Activated T-helper 17 cell treated with anti-CD3 and anti-CD28 coated beads, Interleukin-2, amount 50 U/mL, for 72 hours (primary cell): ENCODE data around the gene CNTRL. TPM values are rescaled to one million over a fixed set of nuclear protein-coding genes. Genes with fewer than 3 reads are reported as not detected.
"Not testable (repeated sequence)": the region's sequence is repeated elsewhere in the genome, so short reads cannot be mapped to it uniquely, and the experiment has no call there.

Experiments
- ATAC-seq: fragments of 150-1000 bp; cut with Tn5 transposase; replicated peaks from 2 replicates; pipeline ENCODE4 v1.10.0; 2021; ENCODE audit warnings: mild to moderate bottlenecking, moderate library complexity
- H3K27ac Mint-ChIP-seq: one replicate; pipeline ENCODE4 v1.8.0; 2022; ENCODE audit warnings: mixed read lengths
- H3K27me3 Mint-ChIP-seq: one replicate; pipeline ENCODE4 v1.8.0; 2022; ENCODE audit warnings: mixed read lengths
- H3K36me3 Mint-ChIP-seq: one replicate; pipeline ENCODE4 v1.8.0; 2022; ENCODE audit warnings: low read depth, mild to moderate bottlenecking, mixed read lengths
- H3K4me1 Mint-ChIP-seq: one replicate; pipeline ENCODE4 v1.8.0; 2022; ENCODE audit warnings: mixed read lengths
- H3K4me3 Mint-ChIP-seq: one replicate; pipeline ENCODE4 v1.8.0; 2022; ENCODE audit warnings: mild to moderate bottlenecking, mixed read lengths
- H3K9me3 Mint-ChIP-seq: one replicate; pipeline ENCODE4 v1.8.0; 2022; ENCODE audit warnings: mixed read lengths
- total RNA-seq, 2 donors: library from RNA; stranded (reverse); gene quantifications; one replicate each; pipeline ENCODE4 v1.2.3, GENCODE V29; 2022

Gene CNTRL
- 10 to 100 TPM; 58.9 to 65.4 TPM for total RNA-seq

GRCh38 chr9:121074370-121075250 lies at the start of gene CNTRL:
TSS of gene CNTRL (plus strand) at chr9:121074955. CDS start at chr9:121088327, 13,372 bp downstream.
- ATAC-seq: peak; percentile 85
- peaks cover 7% of the 10 kb centered on the region for H3K36me3 Mint-ChIP-seq
- peaks cover 39% of the 10 kb centered on the region for H3K4me1 Mint-ChIP-seq
- no peaks in the 10 kb centered on the region for H3K27me3 Mint-ChIP-seq
- peak within 1 kb of the TSS; percentile 100 for H3K4me3 Mint-ChIP-seq
- peak within 1 kb of the TSS; percentile 100 for H3K27ac Mint-ChIP-seq
- H3K9me3 Mint-ChIP-seq: no peaks in the 10 kb centered on the region

GRCh38 chr9:121026260-121026691 lies 48.5 kb upstream of the CNTRL start:
- H3K4me3 Mint-ChIP-seq: no peak overlapping the region
- no peaks in the 10 kb centered on the region for H3K27me3 Mint-ChIP-seq
- ATAC-seq: no peak
- H3K9me3 Mint-ChIP-seq: no peaks in the 10 kb centered on the region
- no peak overlapping the region for H3K27ac Mint-ChIP-seq
- peaks cover 4% of the 10 kb centered on the region for H3K4me1 Mint-ChIP-seq
- no peaks in the 10 kb centered on the region for H3K36me3 Mint-ChIP-seq

- H3K36me3 Mint-ChIP-seq: no peaks in the 10 kb centered on the region
- H3K27me3 Mint-ChIP-seq: no peaks in the 10 kb centered on the region
- ATAC-seq: no peak
- peaks cover 4% of the 10 kb centered on the region for H3K4me1 Mint-ChIP-seq
- H3K4me3 Mint-ChIP-seq: no peak overlapping the region
- no peaks in the 10 kb centered on the region for H3K9me3 Mint-ChIP-seq
- no peak overlapping the region for H3K27ac Mint-ChIP-seq
Measured at GRCh38 chr9:121026768-121027167, 48.0 kb upstream of the CNTRL start.

- ATAC-seq, H3K36me3 Mint-ChIP-seq, H3K27ac Mint-ChIP-seq, H3K9me3 Mint-ChIP-seq, H3K4me1 Mint-ChIP-seq, H3K4me3 Mint-ChIP-seq, H3K27me3 Mint-ChIP-seq: not testable (repeated sequence)
Measured at GRCh38 chr9:121028285-121028684, 46.5 kb upstream of the CNTRL start.

GRCh38 chr9:121029469-121029868 lies 45.3 kb upstream of the CNTRL start:
- Mint-ChIP-seq H3K9me3 (no peaks in the 10 kb centered on the region), H3K4me3 (no peak overlapping the region), H3K27ac (no peak overlapping the region), H3K27me3 (no peaks in the 10 kb centered on the region), H3K36me3 (no peaks in the 10 kb centered on the region), H3K4me1 (no peaks in the 10 kb centered on the region)
- no peak for ATAC-seq

- ATAC-seq: no peak
- no peaks in the 10 kb centered on the region for H3K27me3 Mint-ChIP-seq
Measured at GRCh38 chr9:121034529-121034928, 40.2 kb upstream of the CNTRL start.

GRCh38 chr9:121035717-121036116 lies 39.0 kb upstream of the CNTRL start:
- H3K36me3 Mint-ChIP-seq, H3K27me3 Mint-ChIP-seq, H3K27ac Mint-ChIP-seq, H3K4me1 Mint-ChIP-seq, H3K4me3 Mint-ChIP-seq, ATAC-seq, H3K9me3 Mint-ChIP-seq: not testable (repeated sequence)

More at GRCh38 chr9:121034529-121034928, 40.2 kb upstream of the CNTRL start:
- Mint-ChIP-seq H3K9me3 (no peaks in the 10 kb centered on the region), H3K36me3 (no peaks in the 10 kb centered on the region), H3K4me1 (no peaks in the 10 kb centered on the region), H3K27ac (no peak overlapping the region), H3K4me3 (no peak overlapping the region)

GRCh38 chr9:121038362-121038761 lies 36.4 kb upstream of the CNTRL start:
- no peak overlapping the region for H3K4me3 Mint-ChIP-seq
- no peak for ATAC-seq

GRCh38 chr9:121038804-121039203 lies 36.0 kb upstream of the CNTRL start:
- H3K9me3 Mint-ChIP-seq: no peaks in the 10 kb centered on the region
- H3K27ac Mint-ChIP-seq: no peak overlapping the region
- no peaks in the 10 kb centered on the region for H3K36me3 Mint-ChIP-seq
- H3K27me3 Mint-ChIP-seq: no peaks in the 10 kb centered on the region
- no peak overlapping the region for H3K4me3 Mint-ChIP-seq
- ATAC-seq: no peak
- no peaks in the 10 kb centered on the region for H3K4me1 Mint-ChIP-seq

More at GRCh38 chr9:121038362-121038761, 36.4 kb upstream of the CNTRL start:
- Mint-ChIP-seq H3K9me3 (no peaks in the 10 kb centered on the region), H3K4me1 (no peaks in the 10 kb centered on the region), H3K36me3 (no peaks in the 10 kb centered on the region), H3K27ac (no peak overlapping the region), H3K27me3 (no peaks in the 10 kb centered on the region)

- no peak overlapping the region for H3K4me3 Mint-ChIP-seq
- ATAC-seq: no peak
- no peaks in the 10 kb centered on the region for H3K4me1 Mint-ChIP-seq
- H3K36me3 Mint-ChIP-seq: no peaks in the 10 kb centered on the region
- H3K27ac Mint-ChIP-seq: no peak overlapping the region
- H3K27me3 Mint-ChIP-seq: no peaks in the 10 kb centered on the region
- no peaks in the 10 kb centered on the region for H3K9me3 Mint-ChIP-seq
Measured at GRCh38 chr9:121048175-121048574, 26.6 kb upstream of the CNTRL start.

GRCh38 chr9:121048618-121049017 lies 26.1 kb upstream of the CNTRL start:
- Mint-ChIP-seq H3K9me3 (no peaks in the 10 kb centered on the region), H3K27ac (no peak overlapping the region), H3K4me1 (no peaks in the 10 kb centered on the region), H3K36me3 (no peaks in the 10 kb centered on the region), H3K4me3 (no peak overlapping the region), H3K27me3 (no peaks in the 10 kb centered on the region)
- ATAC-seq: no peak

GRCh38 chr9:121050128-121050988 lies 24.4 kb upstream of the CNTRL start, which contains the start of gene C5:
TSS of gene C5 (minus strand) at chr9:121050275. CDS start at chr9:121050246, 29 bp downstream.
- no peak for ATAC-seq
- Mint-ChIP-seq H3K27ac (no peak within 1 kb of the TSS), H3K36me3 (no peaks in the 10 kb centered on the region), H3K4me3 (no peak within 1 kb of the TSS), H3K27me3 (no peaks in the 10 kb centered on the region), H3K9me3 (no peaks in the 10 kb centered on the region), H3K4me1 (no peaks in the 10 kb centered on the region)

- Mint-ChIP-seq H3K27me3 (no peaks in the 10 kb centered on the region), H3K27ac (no peak overlapping the region)
Measured at GRCh38 chr9:121053544-121053943, 21.2 kb upstream of the CNTRL start.

GRCh38 chr9:121055642-121056143 lies 19.1 kb upstream of the CNTRL start:
- no peak for ATAC-seq
- Mint-ChIP-seq H3K36me3 (no peaks in the 10 kb centered on the region), H3K4me3 (no peak overlapping the region), H3K4me1 (no peaks in the 10 kb centered on the region), H3K27me3 (no peaks in the 10 kb centered on the region), H3K9me3 (no peaks in the 10 kb centered on the region), H3K27ac (no peak overlapping the region)

More at GRCh38 chr9:121053544-121053943, 21.2 kb upstream of the CNTRL start:
- Mint-ChIP-seq H3K4me3 (no peak overlapping the region), H3K4me1 (no peaks in the 10 kb centered on the region), H3K36me3 (no peaks in the 10 kb centered on the region), H3K9me3 (no peaks in the 10 kb centered on the region)
- ATAC-seq: no peak
